Renal cortex interstitium (tissue), 11 donors: ENCODE results near the gene AGAP1. TPM values are rescaled to one million over a fixed set of nuclear protein-coding genes. Genes with fewer than 3 reads are reported as not detected.

Experiments used
- DNase-seq, 11 donors: peaks; one replicate each; pipeline ENCODE4 v3.0.0-alpha.2; 2013; ENCODE audit warnings: low read depth in 9 of 11, low spot score in 4 of 11; ENCODE audit errors: extremely low read depth in 1 of 11
- polyA plus RNA-seq, 3 donors: library from polyadenylated mRNA; unstranded; fragments of 120-200 nt; gene quantifications; one replicate each; pipeline ENCODE4 v1.2.1, GENCODE V29; 2013; ENCODE audit not compliant: insufficient read length in 3 of 3

Gene AGAP1
- polyA plus RNA-seq, 3 donors: 19.1 to 22.8 (median 22.0) TPM

GRCh38 chr2:235504441-235505180 lies 10.8 kb downstream of the AGAP1 start:
- no peak for DNase-seq

GRCh38 chr2:235505181-235505741 lies 11.4 kb downstream of the AGAP1 start:
- no peak for DNase-seq

GRCh38 chr2:235506291-235506996 lies 12.6 kb downstream of the AGAP1 start:
- no peak for DNase-seq

GRCh38 chr2:235506997-235507615 lies 13.3 kb downstream of the AGAP1 start:
- no peak for DNase-seq

GRCh38 chr2:235507928-235508327 lies 14.1 kb downstream of the AGAP1 start:
- no peak for DNase-seq

GRCh38 chr2:235508371-235509160 lies 14.7 kb downstream of the AGAP1 start:
- no peak for DNase-seq

GRCh38 chr2:235510318-235510717 lies 16.5 kb downstream of the AGAP1 start:
- DNase-seq: no peak

- DNase-seq: peak in 1 of 11 donors; percentile 75
These were observed 17.4 kb downstream of the AGAP1 start for GRCh38 chr2:235511187-235511661.

- DNase-seq: no peak
These were observed 18.2 kb downstream of the AGAP1 start for GRCh38 chr2:235511751-235512698.

GRCh38 chr2:235512699-235513053 lies 18.8 kb downstream of the AGAP1 start:
- no peak for DNase-seq

- no peak for DNase-seq
These were observed 20.3 kb downstream of the AGAP1 start for GRCh38 chr2:235513984-235514626.

GRCh38 chr2:235514627-235515363 lies 21.0 kb downstream of the AGAP1 start:
- no peak for DNase-seq

- DNase-seq: no peak
These were observed 21.5 kb downstream of the AGAP1 start for GRCh38 chr2:235515364-235515742.

- DNase-seq: no peak
These were observed 22.0 kb downstream of the AGAP1 start for GRCh38 chr2:235515821-235516220.

GRCh38 chr2:235516257-235516656 lies 22.4 kb downstream of the AGAP1 start:
- DNase-seq: no peak

- DNase-seq: no peak
These were observed 24.7 kb downstream of the AGAP1 start for GRCh38 chr2:235518322-235519090.
